ENCODE results near the gene TGFBR3L. TPM values are rescaled to one million over a fixed set of nuclear protein-coding genes. Genes with fewer than 3 reads are reported as not detected.

TGFBR3L gene
- total RNA-seq, 1 donor from 2014 or later = 2.1 TPM

GRCh38 chr19:7932276-7932929, 17.8 kb downstream of the TGFBR3L start:
- Histone ChIP-seq H3K4me3 (no peak overlapping the region), H3K4me1 (peaks cover 7% of the 10 kb centered on the region), H3K27ac (no peak overlapping the region), H3K9me3 (no peaks in the 10 kb centered on the region), H3K36me3 (peaks cover 72% of the 10 kb centered on the region), H3K27me3 (ENCODE audit: low read depth) (no peaks in the 10 kb centered on the region)
- TF ChIP-seq CTCF (IDR thresholded peaks at IDR 0.05) = no peak
- ATAC-seq (no peak), DNase-seq (no peak)
- intact Hi-C loops (cut with DNase I) = no loop called here

- intact Hi-C loops (cut with DNase I) = no loop called here
- ATAC-seq = no peak
These were observed 18.3 kb downstream of the TGFBR3L start for GRCh38 chr19:7932930-7933300.

GRCh38 chr19:7933411-7933810, 18.8 kb downstream of the TGFBR3L start:
- H3K27ac ChIP-seq = no peak overlapping the region
- DNase-seq (no peak), ATAC-seq (no peak)
- H3K9me3 ChIP-seq = no peaks in the 10 kb centered on the region
- no peak overlapping the region for H3K4me3 ChIP-seq
- peak; percentile 8 for TF ChIP-seq CTCF (IDR thresholded peaks at IDR 0.05)
- H3K36me3 ChIP-seq = peaks cover 82% of the 10 kb centered on the region
- intact Hi-C loops (cut with DNase I) = no loop called here
- H3K27me3 ChIP-seq (ENCODE audit: low read depth) = no peaks in the 10 kb centered on the region
- H3K4me1 ChIP-seq = peaks cover 7% of the 10 kb centered on the region

More at GRCh38 chr19:7932930-7933300, 18.3 kb downstream of the TGFBR3L start:
- H3K4me3 ChIP-seq = no peak overlapping the region
- no peaks in the 10 kb centered on the region for H3K27me3 ChIP-seq (ENCODE audit: low read depth)
- no peak for DNase-seq
- H3K27ac ChIP-seq = no peak overlapping the region
- TF ChIP-seq CTCF (IDR thresholded peaks at IDR 0.05) = no peak
- no peaks in the 10 kb centered on the region for H3K9me3 ChIP-seq
- H3K36me3 ChIP-seq = peaks cover 77% of the 10 kb centered on the region
- H3K4me1 ChIP-seq = peaks cover 7% of the 10 kb centered on the region

GRCh38 chr19:7933828-7934725, 19.4 kb downstream of the TGFBR3L start:
- Histone ChIP-seq H3K4me3 (no peak overlapping the region), H3K4me1 (peaks cover 6% of the 10 kb centered on the region), H3K27me3 (ENCODE audit: low read depth) (no peaks in the 10 kb centered on the region), H3K36me3 (peaks cover 89% of the 10 kb centered on the region), H3K9me3 (no peaks in the 10 kb centered on the region), H3K27ac (no peak overlapping the region)
- DNase-seq (no peak), ATAC-seq (no peak)
- intact Hi-C loops (cut with DNase I) = no loop called here
- TF ChIP-seq CTCF (IDR thresholded peaks at IDR 0.05) = no peak

GRCh38 chr19:7934766-7935165, 20.1 kb downstream of the TGFBR3L start:
- H3K27me3 ChIP-seq (ENCODE audit: low read depth) = no peaks in the 10 kb centered on the region
- intact Hi-C loops (cut with DNase I) = no loop called here
- TF ChIP-seq CTCF (IDR thresholded peaks at IDR 0.05) = no peak
- no peak for ATAC-seq
- no peaks in the 10 kb centered on the region for H3K9me3 ChIP-seq
- peaks cover 95% of the 10 kb centered on the region for H3K36me3 ChIP-seq
- H3K4me1 ChIP-seq = no peaks in the 10 kb centered on the region
- no peak overlapping the region for H3K4me3 ChIP-seq
- no peak overlapping the region for H3K27ac ChIP-seq
- DNase-seq = no peak

All from lower lobe of right lung (tissue), 2 donors.